ENCODE results near the gene THSD7B.

GRCh38 chr2:137262594-137262993 is 497.2 kb downstream of the THSD7B start:
- TF ChIP-seq CTCF (conservative IDR thresholded peaks at IDR 0.05; ENCODE audit: low read depth in 2 of 2) (no peak), CREB1 (CRISPR knock-in tag; IDR thresholded peaks at IDR 0.05; ENCODE audit: low read depth) (no peak), EZH2phosphoT487 (IDR thresholded peaks at IDR 0.05; ENCODE audit: unreplicated experiment) (no peak), EZH2 (IDR thresholded peaks at IDR 0.05; ENCODE audit: low read depth, unreplicated experiment) (no peak), POLR2AphosphoS5 (IDR thresholded peaks at IDR 0.05; ENCODE audit: low read depth) (no peak), JUNB (IDR thresholded peaks at IDR 0.05; ENCODE audit: unreplicated experiment) (no peak), REST (IDR thresholded peaks at IDR 0.05; ENCODE audit: unreplicated experiment) (no peak)
